NCI-H446 treated with DMSO at 0.1 percent for 48 hours (cell line): ENCODE measurements around the gene LPA.
"Not testable (repeated sequence)": the region's sequence is repeated elsewhere in the genome, so short reads cannot be mapped to it uniquely, and the experiment has no call there.

Experiments used
- DNase-seq: peaks from one replicate; lab custom pipeline; 2025; lab: John Stamatoyannopoulos, UW

LPA gene

DNA sequence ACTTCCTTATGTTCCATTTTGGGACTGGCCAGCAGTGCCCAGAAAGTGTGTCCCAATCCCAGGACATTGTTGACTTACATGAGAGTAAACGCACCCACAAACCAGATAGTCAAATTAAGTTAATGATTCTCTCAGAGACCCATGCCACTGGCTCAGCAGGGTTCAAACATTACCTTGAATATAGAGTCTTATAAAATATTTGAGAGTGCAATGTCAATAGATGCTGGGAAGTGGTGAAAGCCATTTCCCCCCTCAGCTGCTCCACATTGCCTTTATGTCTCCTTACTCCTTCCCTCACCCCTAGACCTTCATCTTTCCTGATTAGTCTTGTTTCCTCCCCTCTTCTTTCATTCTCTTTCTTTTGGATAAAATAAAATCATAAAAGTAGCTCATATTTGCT, at the start of gene LPA:
Gene LPA, minus strand, starts transcription at position 78 of the 400 bp plus-strand sequence. Its CDS starts 61 bp downstream, at position 17.
- DNase-seq: not testable (repeated sequence)

- DNase-seq: not testable (repeated sequence)
Observed at GRCh38 chr6:160708993-160709392, 44.9 kb upstream of the LPA start.

DNA sequence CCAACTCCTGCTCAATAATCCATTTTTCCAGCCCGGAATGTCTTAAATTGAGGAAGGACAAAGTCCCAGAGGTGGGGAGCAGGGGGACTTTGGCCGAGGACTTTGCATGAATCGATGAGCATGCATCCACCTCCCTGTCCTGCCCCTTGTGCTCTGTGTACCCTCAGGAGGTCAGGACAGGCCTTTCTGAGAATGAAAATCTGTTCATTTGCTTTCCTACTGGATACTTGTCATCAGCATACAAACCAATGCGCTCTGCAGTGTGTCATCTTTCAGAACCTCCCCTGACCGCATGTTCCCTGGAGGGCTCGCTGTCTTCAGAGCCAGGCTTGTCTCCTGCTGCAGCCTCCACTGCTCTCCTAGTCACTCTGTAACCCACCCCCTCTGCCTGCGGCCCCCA, 40.6 kb upstream of the LPA start:
- not testable (repeated sequence) for DNase-seq

- DNase-seq: not testable (repeated sequence)
Observed at GRCh38 chr6:160701918-160702680, 38.0 kb upstream of the LPA start, which contains the start of gene PLG. Gene PLG, plus strand, starts transcription at chr6:160702244. Its CDS starts 61 bp downstream, at chr6:160702305.

GRCh38 chr6:160697826-160698225, 33.8 kb upstream of the LPA start:
- DNase-seq: no peak

DNA sequence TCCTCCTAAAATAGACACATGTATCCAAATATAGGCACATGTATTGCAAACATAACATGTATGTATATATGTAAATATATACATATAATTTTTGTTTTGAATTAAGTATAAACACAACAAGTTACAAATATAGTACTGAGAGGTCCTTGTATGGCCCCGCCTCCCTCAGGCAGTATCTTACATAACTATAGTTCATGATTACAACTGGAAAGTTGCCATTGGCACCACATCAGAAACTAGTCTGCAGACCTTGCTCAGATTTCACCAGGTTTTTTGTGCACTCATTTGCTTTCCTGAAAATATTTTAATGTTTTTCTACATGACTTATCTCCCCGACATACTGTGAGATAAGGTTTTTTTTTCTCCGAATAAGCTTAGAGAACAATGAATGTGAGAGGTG, 32.8 kb upstream of the LPA start:
- DNase-seq: not testable (repeated sequence)

DNA sequence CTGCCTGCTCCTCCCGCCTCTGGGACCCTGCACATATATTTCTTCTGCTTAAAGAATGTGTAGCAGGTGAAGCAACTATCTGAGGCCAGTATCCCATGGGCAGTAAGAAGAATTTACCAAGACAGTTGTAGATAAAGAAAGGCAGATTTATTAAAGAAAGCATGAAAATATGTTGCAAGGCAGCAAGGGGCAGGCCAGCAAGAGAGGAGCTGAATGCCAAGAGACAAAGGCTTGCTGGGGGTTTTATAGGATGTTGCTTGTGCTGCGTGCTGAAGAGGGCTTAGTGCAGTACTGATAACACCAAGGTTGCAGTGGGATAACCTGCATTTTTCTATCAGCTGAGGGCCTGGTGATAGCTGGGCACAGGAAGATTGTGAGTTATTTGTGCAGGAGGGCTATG, 31.5 kb upstream of the LPA start:
- DNase-seq: not testable (repeated sequence)

DNA sequence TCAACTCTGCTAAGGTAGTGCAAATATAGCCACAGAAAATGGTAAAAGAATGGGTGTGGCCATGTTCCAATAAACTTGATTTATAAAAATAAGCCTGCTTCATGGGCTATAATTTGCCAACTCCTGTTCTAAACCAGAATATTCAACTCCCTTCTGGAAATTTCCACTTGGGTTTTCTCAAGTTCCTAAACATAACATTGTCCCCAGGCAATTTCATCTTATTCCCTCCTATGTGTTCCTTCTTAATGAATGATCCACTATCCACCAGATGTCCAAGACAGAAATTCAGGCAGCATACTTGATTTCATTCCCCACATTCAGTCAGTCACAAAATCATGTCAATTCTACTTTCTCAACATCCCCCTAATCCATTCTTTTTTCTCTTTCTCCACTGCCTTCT, 30.9 kb upstream of the LPA start:
- not testable (repeated sequence) for DNase-seq

- DNase-seq: no peak
Observed at GRCh38 chr6:160692369-160692959, 28.4 kb upstream of the LPA start.

DNA sequence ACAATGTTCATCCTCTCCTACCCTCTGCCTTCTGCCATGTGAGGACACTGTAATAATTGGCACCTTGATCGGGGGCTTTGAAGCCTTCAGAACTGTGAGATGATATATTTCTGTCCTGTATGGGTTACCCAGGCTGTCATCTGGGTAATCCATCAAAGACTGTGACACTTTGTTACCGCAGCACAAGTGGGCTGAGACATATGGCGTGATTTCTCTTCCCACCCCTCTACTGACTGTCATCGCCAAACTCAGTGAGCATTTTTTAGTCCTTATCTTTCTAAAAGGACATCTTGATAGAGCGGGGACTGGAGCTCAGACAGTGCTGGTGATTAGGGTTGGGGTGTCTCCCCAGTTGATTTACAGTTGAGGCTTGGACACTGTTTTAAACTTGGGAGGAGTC, 27.5 kb upstream of the LPA start:
- DNase-seq: no peak

- DNase-seq: no peak
Observed at GRCh38 chr6:160690458-160690857, 26.4 kb upstream of the LPA start.

DNA sequence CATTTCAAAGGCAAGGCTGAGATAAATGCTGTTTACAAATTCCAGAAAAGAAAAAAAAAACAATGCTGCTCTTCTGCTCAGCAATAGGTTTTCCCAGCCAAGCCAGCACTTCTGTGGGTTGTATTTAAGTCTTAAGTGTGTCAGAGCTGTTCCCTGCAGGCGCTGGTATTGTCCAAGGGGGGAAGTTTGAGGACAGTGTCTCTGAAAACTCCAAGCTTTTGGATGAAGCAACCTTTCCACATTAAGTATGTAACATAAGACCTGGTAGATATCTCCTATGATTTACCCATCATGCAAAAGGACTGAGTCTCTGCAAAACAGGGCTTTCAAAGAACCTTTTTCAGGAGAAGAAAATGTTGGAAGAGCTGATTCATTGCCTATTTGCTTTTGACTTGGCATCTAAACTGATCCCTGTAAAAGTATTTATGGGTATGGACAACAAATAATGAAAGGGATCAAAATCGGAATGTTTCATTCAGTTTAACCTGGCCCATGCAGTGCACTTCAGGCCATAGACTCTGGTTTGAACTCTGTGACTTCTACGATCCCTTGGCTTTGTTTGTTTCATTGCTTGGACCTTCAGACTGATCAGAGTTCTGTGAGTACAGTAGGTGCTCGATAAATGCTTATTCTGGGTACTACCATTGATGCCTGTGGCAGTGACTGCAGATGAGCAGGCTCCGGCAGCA, 21.8 kb upstream of the LPA start:
- DNase-seq: no peak

DNA sequence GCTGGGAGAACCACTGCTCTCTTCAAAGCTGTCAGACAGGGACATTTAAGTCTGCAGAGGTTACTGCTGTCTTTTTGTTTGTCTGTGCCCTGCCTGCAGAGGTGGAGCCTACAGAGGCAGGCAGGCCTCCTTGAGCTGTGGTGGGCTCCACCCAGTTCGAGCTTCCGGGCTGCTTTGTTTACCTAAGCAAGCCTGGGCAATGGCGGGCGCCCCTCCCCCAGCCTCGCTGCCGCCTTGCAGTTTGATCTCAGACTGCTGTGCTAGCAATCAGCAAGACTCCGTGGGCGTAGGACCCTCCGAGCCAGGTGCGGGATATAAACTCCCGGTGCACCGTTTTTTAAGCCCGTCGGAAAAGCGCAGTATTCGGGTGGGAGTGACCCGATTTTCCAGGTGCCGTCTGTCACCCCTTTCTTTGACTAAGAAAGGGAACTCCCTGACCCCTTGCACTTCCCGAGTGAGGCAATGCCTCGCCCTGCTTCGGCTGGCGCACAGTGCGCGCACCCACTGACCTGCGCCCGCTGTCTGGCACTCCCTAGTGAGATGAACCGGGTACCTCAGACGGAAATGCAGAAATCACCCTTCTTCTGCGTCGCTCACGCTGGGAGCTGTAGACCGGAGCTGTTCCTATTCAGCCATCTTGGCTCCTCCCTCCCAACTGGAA, 21.2 kb upstream of the LPA start:
- DNase-seq: not testable (repeated sequence)

DNA sequence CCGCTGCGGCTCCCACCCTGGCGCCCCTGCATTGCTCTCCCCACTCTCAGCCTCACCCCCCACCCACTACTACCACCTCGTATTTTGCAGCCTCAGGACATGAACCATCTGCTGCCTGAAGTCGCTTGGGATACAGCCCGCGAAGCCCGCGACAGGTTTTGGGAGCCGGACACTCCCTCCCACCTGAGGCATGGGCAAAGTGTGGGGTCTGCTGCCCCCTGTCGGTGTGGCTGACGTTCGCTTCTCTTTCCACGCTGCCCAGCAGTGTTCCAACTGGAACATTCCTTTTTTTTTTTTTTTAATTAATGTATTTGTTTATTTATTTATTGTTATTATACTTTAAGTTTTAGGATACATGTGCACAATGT, 15.3 kb upstream of the LPA start:
- DNase-seq: no peak

GRCh38 chr6:160678744-160679401, 14.8 kb upstream of the LPA start:
- no peak for DNase-seq

DNA sequence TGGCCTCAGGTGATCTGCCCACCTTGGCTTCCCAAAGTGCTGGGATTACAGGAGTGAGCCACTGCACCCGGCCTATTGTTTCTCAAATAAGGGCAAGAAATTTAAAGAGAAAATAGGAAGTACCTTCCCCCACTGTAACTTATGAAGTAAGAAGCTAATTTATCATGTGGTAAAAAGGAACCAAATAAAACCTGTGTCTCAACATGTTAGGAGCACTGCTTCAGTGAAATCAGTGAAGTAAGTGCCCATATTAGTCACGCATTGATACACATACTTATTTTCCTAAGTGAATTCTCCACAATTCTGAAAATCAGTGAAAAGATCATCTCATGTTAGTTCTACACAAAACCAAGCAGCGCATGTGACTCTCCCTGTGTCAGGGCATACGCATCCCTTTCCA, 14.2 kb upstream of the LPA start:
- no peak for DNase-seq

GRCh38 chr6:160676418-160676817, 12.3 kb upstream of the LPA start:
- DNase-seq: not testable (repeated sequence)

DNA sequence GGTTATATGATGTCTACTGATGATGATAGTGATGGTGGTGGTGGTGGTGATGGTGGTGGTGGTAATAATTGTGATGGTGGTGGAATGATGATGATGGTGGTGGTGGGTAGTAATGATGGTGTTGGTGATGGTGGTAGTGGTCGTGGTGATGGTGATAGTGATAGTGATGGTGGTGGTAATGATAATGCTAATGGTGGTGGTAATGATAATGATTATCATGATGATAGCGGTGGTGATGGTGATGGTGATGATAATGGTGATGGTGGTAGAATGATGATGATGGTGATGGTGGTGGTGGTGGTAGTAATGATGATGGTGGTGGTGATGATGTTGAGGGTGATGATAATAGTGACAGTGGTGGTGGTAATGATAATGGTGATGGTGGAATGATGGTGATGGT, 4.5 kb upstream of the LPA start:
- no peak for DNase-seq

DNA sequence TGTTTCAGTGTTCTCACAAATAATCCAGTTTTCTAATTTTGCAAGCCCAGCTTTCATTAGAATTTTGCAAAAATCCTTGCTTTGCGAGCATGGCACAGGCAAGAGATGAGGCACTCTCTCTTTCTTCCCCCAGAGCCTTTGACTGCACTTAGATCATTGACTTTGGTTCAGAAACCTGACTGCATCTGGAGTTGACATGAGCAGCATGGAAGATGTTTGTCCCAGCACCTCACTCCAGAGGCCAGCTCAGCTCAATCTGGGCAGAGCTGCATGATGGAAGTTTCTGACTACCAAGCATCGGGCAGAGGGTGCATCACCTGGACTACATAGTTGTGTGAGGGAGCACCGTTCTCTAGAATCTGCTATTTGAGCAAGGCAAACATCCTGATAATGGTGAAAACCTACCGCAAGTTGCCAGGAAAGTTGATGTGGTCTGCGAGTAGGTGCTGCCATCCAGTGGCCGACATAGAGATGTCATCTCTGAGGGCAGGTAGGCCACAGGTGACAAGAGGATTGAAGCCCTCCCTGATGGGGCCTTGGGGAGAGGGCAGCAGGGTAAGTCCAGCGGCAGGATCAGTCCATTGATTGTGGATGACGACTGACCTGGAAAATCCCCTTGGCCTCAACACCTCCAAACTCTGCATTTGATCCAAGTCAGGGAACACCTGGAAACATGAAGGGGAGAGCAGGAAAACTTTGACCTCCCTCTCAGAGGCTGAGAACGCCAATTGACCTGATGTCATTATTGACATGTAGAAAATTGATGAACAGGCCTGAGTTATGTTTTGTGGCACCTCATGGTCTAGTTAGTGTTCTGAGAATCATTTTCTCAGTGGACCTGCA, 3.8 kb upstream of the LPA start:
- DNase-seq: no peak

DNA sequence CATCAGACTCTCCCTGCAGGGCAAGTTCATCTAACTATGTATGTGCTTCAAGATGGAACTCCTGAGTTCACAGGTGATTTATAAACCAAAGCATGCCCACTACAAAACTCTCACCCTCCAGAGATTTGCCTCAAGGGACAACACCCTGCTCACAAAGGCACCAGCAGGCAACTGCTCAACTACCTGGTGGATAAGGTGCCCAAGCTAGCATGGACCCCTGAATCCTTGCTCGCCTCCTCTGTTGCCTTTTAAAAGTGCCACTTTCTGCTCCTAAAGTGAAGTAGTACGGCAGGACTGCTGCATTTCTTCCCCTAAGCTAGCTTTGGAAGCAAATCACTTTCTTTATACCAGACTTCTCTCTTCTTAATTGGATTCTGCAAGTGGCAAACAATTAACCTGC, 1.2 kb downstream of the LPA start:
- DNase-seq: no peak

DNA sequence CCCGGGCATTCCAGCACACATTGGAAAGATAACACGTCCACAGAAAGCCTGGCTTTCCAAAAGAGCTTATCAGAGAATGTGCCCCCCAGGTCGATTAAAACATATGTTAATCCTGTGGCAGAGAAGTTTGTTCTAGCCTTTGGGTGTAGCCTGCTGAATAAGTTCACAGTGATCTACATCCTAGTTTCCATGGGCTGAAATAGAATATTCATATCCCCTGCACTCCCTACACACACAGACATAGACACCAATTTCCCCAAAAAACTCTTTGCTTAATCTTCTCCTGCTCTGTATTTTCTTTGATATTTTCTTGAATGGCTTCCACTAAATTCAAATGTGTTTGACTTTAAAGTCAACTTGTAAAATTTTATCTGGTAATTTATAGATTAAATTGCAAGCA, 1.6 kb downstream of the LPA start:
- DNase-seq: no peak
